Gastroesophageal sphincter (tissue), 3 donors: ENCODE results near the gene PYURF.

Source experiments
- CTCF ChIP-seq, 4 experiments: fragments of 200-600 bp in 2 of 4; fragments of 450-650 bp in 2 of 4; sonication (generic) in 1 of 4; IDR thresholded peaks; one replicate each; pipeline ENCODE4 v1.5.1; 2017 to 2019; ENCODE audit warnings: antibody characterized with exemption in 4 of 4, mild to moderate bottlenecking in 2 of 4, moderate library complexity in 2 of 4
- EP300 ChIP-seq: sonication (generic); formaldehyde crosslinking; IDR thresholded peaks from one replicate; pipeline ENCODE4 v1.6.1; 2017; ENCODE audit warnings: antibody characterized with exemption, mild to moderate bottlenecking
- POLR2A ChIP-seq, 2 donors: fragments of 450-650 bp; IDR thresholded peaks; one replicate each; pipeline ENCODE4 v1.6.1; 2017; ENCODE audit warnings: antibody characterized with exemption in 2 of 2, mild to moderate bottlenecking in 2 of 2, moderate library complexity in 1 of 2
- POLR2AphosphoS5 ChIP-seq: sonication (generic); formaldehyde crosslinking; IDR thresholded peaks from one replicate; pipeline ENCODE4 v1.6.1; 2017; ENCODE audit warnings: antibody characterized with exemption

- no peak for TF ChIP-seq CTCF (IDR thresholded peaks at IDR 0.05)
- no peak for TF ChIP-seq EP300
- TF ChIP-seq POLR2A (IDR thresholded peaks at IDR 0.05): no peak
- TF ChIP-seq POLR2AphosphoS5: no peak
Measured at GRCh38 chr4:88514557-88515511, 8.7 kb downstream of the PYURF start.
